B cell (primary cell): Measurements from ENCODE around the gene NUP62. TPM values are rescaled to one million over a fixed set of nuclear protein-coding genes. Genes with fewer than 3 reads are reported as not detected.

Source experiments
- ATAC-seq: fragments of 200-7000 bp; cut with Tn5 transposase; one replicate; pipeline ENCODE4 v1.10.0; 2021; ENCODE audit warnings: low read depth, mild to moderate bottlenecking, moderate number of reproducible peaks, moderate library complexity
- CTCF ChIA-PET: fragments of 350-600 bp; sonication (Branson Sonifier 250); formaldehyde crosslinking; loops from one replicate; lab custom pipeline; 2021; ENCODE audit warnings: antibody characterized with exemption, inconsistent platforms; lab: Charles Lee
- POLR2A ChIA-PET: fragments of 350-600 bp; sonication (Branson Sonifier 250); formaldehyde crosslinking; loops from one replicate; lab custom pipeline; 2021; ENCODE audit warnings: antibody characterized with exemption; lab: Charles Lee
- DNase-seq: peaks from one replicate; pipeline ENCODE4 v3.0.0; 2013
- H2AFZ ChIP-seq: 2 replicates; pipeline ENCODE4 v1.6.1; 2012; ENCODE audit warnings: mild to moderate bottlenecking, low read depth, low read length; ENCODE audit not compliant: insufficient read depth, poor library complexity, severe bottlenecking
- H3K27ac ChIP-seq, 2 donors: 1 replicate in 1 of 2; 2 replicates in 1 of 2; pipeline ENCODE4 v1.5.1; 2012 to 2013; ENCODE audit warnings: low read length in 2 of 2, mild to moderate bottlenecking in 2 of 2, moderate library complexity in 1 of 2
- H3K27me3 ChIP-seq, 4 experiments: fragments of 200-600 bp in 1 of 4; sonication (generic) in 1 of 4; replicated peaks in 1 of 4; 1 replicate in 2 of 4; 2 replicates in 2 of 4; pipeline versions ENCODE4 v1.6.1 to v1.7.0; 2013 to 2016; ENCODE audit warnings: low read length in 3 of 4, mild to moderate bottlenecking in 2 of 4, mixed read lengths in 1 of 4, moderate library complexity in 1 of 4; ENCODE audit not compliant: insufficient read depth in 4 of 4, control insufficient read depth in 3 of 4; ENCODE audit errors: control extremely low read depth in 1 of 4
- H3K36me3 ChIP-seq, 2 experiments: replicated peaks in 1 of 2; 1 replicate in 1 of 2; 2 replicates in 1 of 2; pipeline versions ENCODE4 v1.6.1 to v1.7.1; 2013; ENCODE audit warnings: low read length in 1 of 2; ENCODE audit not compliant: insufficient read depth in 2 of 2, control insufficient read depth in 1 of 2; ENCODE audit errors: control extremely low read depth in 1 of 2, extremely low read depth in 1 of 2
- H3K4me1 ChIP-seq, 2 donors: fragments of 200-600 bp in 1 of 2; sonication (generic) in 1 of 2; 1 replicate in 1 of 2; 2 replicates in 1 of 2; pipeline versions ENCODE4 v1.5.1 to v1.6.1; 2013 to 2017; ENCODE audit warnings: low read length in 2 of 2; ENCODE audit not compliant: control insufficient read depth in 2 of 2, insufficient read depth in 2 of 2
- H3K4me2 ChIP-seq: replicated peaks from 2 replicates; pipeline ENCODE3; 2012; ENCODE audit warnings: mild to moderate bottlenecking, low read depth, low read length; ENCODE audit not compliant: poor library complexity, severe bottlenecking
- H3K4me3 ChIP-seq, 5 experiments: fragments of 200-600 bp in 1 of 5; sonication (generic) in 1 of 5; 1 replicate in 3 of 5; 2 replicates in 2 of 5; pipeline versions ENCODE4 v1.5.1 to v1.7.0; 2011 to 2016; ENCODE audit warnings: low read length in 4 of 5, mild to moderate bottlenecking in 4 of 5, low read depth in 2 of 5, control low read depth in 1 of 5, moderate library complexity in 1 of 5; ENCODE audit not compliant: insufficient read depth in 1 of 5; ENCODE audit errors: control extremely low read depth in 1 of 5, extremely low read depth in 1 of 5
- H3K79me2 ChIP-seq: fragments of 200-600 bp; sonication (generic); one replicate; pipeline ENCODE4 v1.6.0; 2016; ENCODE audit warnings: low read length; ENCODE audit not compliant: control insufficient read depth, insufficient read depth
- H3K9ac ChIP-seq: fragments of 200-600 bp; sonication (generic); 2 replicates; pipeline ENCODE4 v1.6.1; 2017; ENCODE audit warnings: mild to moderate bottlenecking, low read length, moderate library complexity
- H3K9me3 ChIP-seq, 3 donors: one replicate each; pipeline versions ENCODE4 v1.6.1 to v1.7.1; 2013; ENCODE audit warnings: low read length in 2 of 3; ENCODE audit not compliant: control insufficient read depth in 2 of 3, insufficient read depth in 1 of 3; ENCODE audit errors: control extremely low read depth in 1 of 3
- H4K20me1 ChIP-seq: 2 replicates; pipeline ENCODE4 v1.6.0; 2012; ENCODE audit warnings: mild to moderate bottlenecking, low read length; ENCODE audit not compliant: insufficient read depth, control insufficient read depth, poor library complexity, severe bottlenecking
- H3K27ac Mint-ChIP-seq: one replicate; pipeline ENCODE4 v1.8.0; 2021; ENCODE audit warnings: mixed read lengths
- H3K27me3 Mint-ChIP-seq: one replicate; pipeline ENCODE4 v1.8.0; 2021; ENCODE audit warnings: mixed read lengths
- H3K4me1 Mint-ChIP-seq: one replicate; pipeline ENCODE4 v1.8.0; 2021; ENCODE audit warnings: mixed read lengths
- H3K4me3 Mint-ChIP-seq: one replicate; pipeline ENCODE4 v1.8.0; 2021; ENCODE audit warnings: mixed read lengths
- H3K9me3 Mint-ChIP-seq: one replicate; pipeline ENCODE4 v1.8.0; 2022; ENCODE audit warnings: mixed read lengths; ENCODE audit not compliant: insufficient read depth
- CTCF ChIP-seq: fragments of 200-600 bp; IDR thresholded peaks from one replicate; pipeline ENCODE4 v1.8.0; 2022; ENCODE audit warnings: antibody characterized with exemption, mild to moderate bottlenecking
- EZH2 ChIP-seq: IDR thresholded peaks from 2 replicates; pipeline ENCODE4 v1.6.1; 2012; ENCODE audit warnings: borderline replicate concordance, low read depth, mild to moderate bottlenecking, moderate library complexity, low read length; ENCODE audit not compliant: insufficient read depth, poor library complexity, severe bottlenecking
- WGBS: methylation state at CpG from one replicate; pipeline ENCODE4 v1.1.5; 2013; ENCODE audit warnings: missing lambda C conversion rate; ENCODE audit not compliant: insufficient coverage; 5-methylcytosine and 5-hydroxymethylcytosine counted together
- intact Hi-C: fragments of 100-400 bp; cut with micrococcal nuclease; formaldehyde crosslinking; loops from one replicate; pipeline ENCODE4 v1.10.0; 2022
- polyA plus RNA-seq: library from polyadenylated mRNA; depleted of rRNA; stranded (reverse); fragments of >200 nt; gene quantifications from 2 replicates; pipeline ENCODE4 v1.2.3, GENCODE V29; 2012
- total RNA-seq, 2 donors: library from RNA; stranded (reverse); fragments of 120-200 nt in 1 of 2; gene quantifications; 1 replicate in 1 of 2; 2 replicates in 1 of 2; pipeline versions ENCODE4 v1.2.3 to v1.2.4, GENCODE V29; 2013 to 2022

Gene NUP62
- total and polyA plus RNA-seq, 2 donors (not counting 1 experiment from before 2014, with no cell fraction given): 25.2 to 75.7 TPM

DNA sequence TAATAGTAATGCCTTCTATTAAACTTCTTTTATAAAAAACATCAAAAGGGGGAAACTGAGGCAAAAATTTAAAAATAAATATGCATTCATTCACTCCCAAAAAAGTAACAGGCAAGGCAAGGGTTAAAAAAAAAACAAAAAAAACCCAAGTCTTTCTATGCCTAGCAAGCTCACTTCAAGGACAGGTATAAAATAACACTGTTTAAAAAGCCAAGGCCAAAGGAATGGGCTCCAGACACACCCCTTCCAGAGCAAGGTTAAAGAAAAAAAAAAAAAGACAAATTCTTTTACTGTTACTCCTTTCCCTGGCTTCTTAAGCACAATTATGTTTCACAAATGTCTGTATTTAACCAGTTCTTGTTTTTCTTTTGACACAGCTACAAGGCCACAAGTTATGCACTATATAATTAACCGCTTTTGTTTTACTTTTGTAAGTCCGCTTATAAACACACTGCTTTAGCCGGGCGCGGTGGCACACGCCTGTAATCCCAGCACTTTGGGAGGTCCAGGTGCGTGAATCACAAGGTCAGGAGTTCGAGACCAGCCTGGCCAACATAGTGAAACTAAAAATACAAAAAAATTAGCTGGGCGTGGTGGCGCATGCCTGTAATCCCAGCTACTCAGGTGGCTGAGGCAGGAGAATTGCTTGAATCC is 28.1 kb upstream of the NUP62 start:
- H3K4me3 ChIP-seq: no peak overlapping the region
- Mint-ChIP-seq H3K4me3 (no peak overlapping the region), H3K9me3 (no peaks in the 10 kb centered on the region), H3K27ac (no peak overlapping the region), H3K4me1 (peaks cover 13% of the 10 kb centered on the region), H3K27me3 (peaks cover 29% of the 10 kb centered on the region)
- H3K27me3 ChIP-seq: peaks cover 0 to 4% (median 0%) of the 10 kb centered on the region in 4 experiments
- CTCF ChIA-PET: interaction anchor here (0.7 kb wide), 1 partner anchor 19 kb away, joined by 3 read pairs; no protein-coding TSS in a partner anchor
- peaks cover 0 to 5% (median 0%) of the 10 kb centered on the region in 3 donors for H3K9me3 ChIP-seq
- TF ChIP-seq EZH2 (no peak), CTCF (no peak)
- H3K4me1 ChIP-seq: peaks cover 3 to 8% of the 10 kb centered on the region in 2 donors
- DNase-seq (no peak), ATAC-seq (no peak)
- H3K36me3 ChIP-seq: no peaks in the 10 kb centered on the region
- intact Hi-C loops: no loop called here
- no peak overlapping the region for H3K9ac ChIP-seq
- WGBS: 90% methylated on average over 10 of the region's 10 CpGs
- H3K4me2 ChIP-seq: no peak overlapping the region
- no peak overlapping the region for H3K27ac ChIP-seq
- no peak overlapping the region for H2AFZ ChIP-seq
- no peaks in the 10 kb centered on the region for H4K20me1 ChIP-seq
- H3K79me2 ChIP-seq: no peaks in the 10 kb centered on the region
- POLR2A ChIA-PET: no interaction called here

DNA sequence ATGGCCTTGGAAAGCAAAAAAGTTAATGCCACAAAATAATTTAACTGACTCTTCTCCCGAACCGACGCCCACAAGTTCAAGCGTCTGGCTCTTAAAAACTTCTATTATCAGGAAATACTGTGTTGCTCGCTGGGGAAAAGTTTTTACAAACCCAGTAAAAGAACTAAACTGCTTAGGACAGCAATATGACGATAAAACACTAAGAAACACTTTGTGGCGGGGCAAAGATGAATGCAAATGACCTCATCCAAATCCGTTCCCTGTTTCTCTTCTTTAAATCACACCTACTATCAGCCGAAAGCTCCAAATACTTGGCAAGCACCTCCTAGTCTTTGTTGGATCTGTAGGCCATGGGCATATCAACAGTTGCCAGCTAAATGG is 26.8 kb upstream of the NUP62 start:
- Mint-ChIP-seq H3K9me3 (no peaks in the 10 kb centered on the region), H3K4me1 (peaks cover 13% of the 10 kb centered on the region), H3K4me3 (no peak overlapping the region), H3K27ac (no peak overlapping the region), H3K27me3 (peaks cover 31% of the 10 kb centered on the region)
- ChIA-PET CTCF (no interaction called here), POLR2A (no interaction called here)
- peaks cover 0 to 1% (median 0%) of the 10 kb centered on the region in 3 donors for H3K9me3 ChIP-seq
- H2AFZ ChIP-seq: no peak overlapping the region
- TF ChIP-seq CTCF (no peak), EZH2 (no peak)
- H3K4me2 ChIP-seq: no peak overlapping the region
- no peak overlapping the region for H3K27ac ChIP-seq
- no peaks in the 10 kb centered on the region for H3K36me3 ChIP-seq
- no peak for ATAC-seq
- DNase-seq: no peak
- WGBS: 100% methylated on average over 5 of the region's 9 CpGs
- no peaks in the 10 kb centered on the region for H3K79me2 ChIP-seq
- peaks cover 3 to 8% of the 10 kb centered on the region in 2 donors for H3K4me1 ChIP-seq
- intact Hi-C loops: no loop called here
- H3K9ac ChIP-seq: no peak overlapping the region
- H3K4me3 ChIP-seq: no peak overlapping the region
- peaks cover 0 to 13% (median 0%) of the 10 kb centered on the region in 4 experiments for H3K27me3 ChIP-seq
- H4K20me1 ChIP-seq: no peaks in the 10 kb centered on the region
